GM18511 (cell line): ENCODE measurements around the gene NDFIP1.
"Not testable (repeated sequence)": the region's sequence is repeated elsewhere in the genome, so short reads cannot be mapped to it uniquely, and the experiment has no call there.

Source experiments
- ATAC-seq: cut with Tn5 transposase; IDR thresholded peaks from one replicate; pipeline ENCODE4 v1.9.1; 2021; ENCODE audit warnings: mild to moderate bottlenecking, moderate library complexity; ENCODE audit not compliant: unreplicated experiment

NDFIP1 gene

GRCh38 chr5:142151436-142152383 is 43.1 kb downstream of the NDFIP1 start:
- no peak for ATAC-seq

GRCh38 chr5:142152384-142152732 is 43.8 kb downstream of the NDFIP1 start:
- ATAC-seq, result no peak

GRCh38 chr5:142153674-142154448 is 45.3 kb downstream of the NDFIP1 start:
- ATAC-seq, result no peak

GRCh38 chr5:142154449-142154841 is 45.9 kb downstream of the NDFIP1 start:
- ATAC-seq, result not testable (repeated sequence)

GRCh38 chr5:142156839-142157463 is 48.4 kb downstream of the NDFIP1 start:
- no peak for ATAC-seq

- ATAC-seq, result no peak
Observed at GRCh38 chr5:142159354-142159753, 50.8 kb downstream of the NDFIP1 start.

GRCh38 chr5:142164315-142164714 is 55.7 kb downstream of the NDFIP1 start:
- no peak for ATAC-seq

GRCh38 chr5:142166754-142167153 is 58.2 kb downstream of the NDFIP1 start:
- no peak for ATAC-seq

- no peak for ATAC-seq
Observed at GRCh38 chr5:142167458-142167857, 58.9 kb downstream of the NDFIP1 start.

GRCh38 chr5:142168365-142168764 is 59.8 kb downstream of the NDFIP1 start:
- ATAC-seq, result no peak

GRCh38 chr5:142170254-142170953 is 61.8 kb downstream of the NDFIP1 start:
- ATAC-seq, result no peak

GRCh38 chr5:142171270-142171669 is 62.7 kb downstream of the NDFIP1 start:
- no peak for ATAC-seq

GRCh38 chr5:142175039-142175438 is 66.5 kb downstream of the NDFIP1 start:
- ATAC-seq, result no peak

- ATAC-seq, result no peak
Observed at GRCh38 chr5:142175461-142176142, 67.0 kb downstream of the NDFIP1 start.

- no peak for ATAC-seq
Observed at GRCh38 chr5:142176255-142176654, 67.7 kb downstream of the NDFIP1 start.

- ATAC-seq, result no peak
Observed at GRCh38 chr5:142178651-142179050, 70.1 kb downstream of the NDFIP1 start.

GRCh38 chr5:142179776-142180387 is 71.3 kb downstream of the NDFIP1 start:
- no peak for ATAC-seq

- no peak for ATAC-seq
Observed at GRCh38 chr5:142181096-142181495, 72.5 kb downstream of the NDFIP1 start.

- no peak for ATAC-seq
Observed at GRCh38 chr5:142181547-142182163, 73.1 kb downstream of the NDFIP1 start.
